Measurements from ENCODE around the gene CENPH.
"Not testable (repeated sequence)": the region's sequence is repeated elsewhere in the genome, so short reads cannot be mapped to it uniquely, and the experiment has no call there.

CENPH gene, protein sequence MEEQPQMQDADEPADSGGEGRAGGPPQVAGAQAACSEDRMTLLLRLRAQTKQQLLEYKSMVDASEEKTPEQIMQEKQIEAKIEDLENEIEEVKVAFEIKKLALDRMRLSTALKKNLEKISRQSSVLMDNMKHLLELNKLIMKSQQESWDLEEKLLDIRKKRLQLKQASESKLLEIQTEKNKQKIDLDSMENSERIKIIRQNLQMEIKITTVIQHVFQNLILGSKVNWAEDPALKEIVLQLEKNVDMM
- 5.0 to 8.6 reads per million in 2 donors for total RNA-seq

DNA sequence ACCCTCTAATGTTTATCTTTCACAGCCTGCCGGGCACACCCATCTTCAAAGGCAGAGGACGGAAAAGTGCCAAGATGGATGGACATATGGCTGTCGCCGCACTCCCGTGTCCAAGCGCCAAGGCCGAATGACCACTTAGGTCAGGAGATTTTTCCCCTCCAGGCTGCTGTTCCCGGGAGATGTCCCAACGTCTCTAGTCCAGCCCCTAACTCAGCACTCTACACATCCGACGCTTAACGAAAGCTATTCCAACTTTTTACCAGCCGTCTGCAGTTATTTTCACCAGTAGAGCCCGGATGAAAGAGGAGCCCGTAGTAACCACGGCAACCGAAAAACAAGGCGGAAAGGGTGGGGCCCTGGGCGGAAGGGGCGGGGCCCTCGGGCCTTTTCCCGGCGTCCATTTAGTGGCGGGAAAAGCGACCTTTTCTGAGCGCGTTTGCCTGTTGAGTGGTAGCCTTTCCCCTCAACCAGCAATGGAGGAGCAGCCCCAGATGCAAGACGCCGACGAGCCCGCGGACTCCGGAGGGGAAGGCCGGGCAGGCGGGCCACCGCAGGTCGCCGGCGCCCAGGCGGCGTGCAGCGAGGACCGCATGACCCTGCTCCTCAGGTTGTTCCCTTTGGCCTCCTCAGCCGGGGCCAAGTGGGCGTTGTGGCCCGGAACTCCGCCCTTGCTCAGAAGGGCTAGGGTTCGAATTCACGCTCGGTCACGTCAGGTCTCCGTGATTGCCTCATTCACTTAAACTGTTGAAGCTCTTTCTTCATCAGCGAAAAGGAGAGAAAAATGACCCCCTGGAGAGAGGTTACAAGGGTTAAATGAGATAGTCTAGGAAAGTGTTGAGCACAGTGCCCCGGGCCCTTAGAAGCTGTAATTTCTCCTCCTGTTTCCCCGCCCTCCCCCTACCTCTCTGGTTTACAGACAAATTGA, at the start of gene CENPH:
Gene CENPH (plus strand): TSS at position 422 of the 925 bp plus-strand sequence. CDS start 52 bp downstream, at position 474.
- peak; percentile 72 to 92 (median 86) for DNase-seq

DNA sequence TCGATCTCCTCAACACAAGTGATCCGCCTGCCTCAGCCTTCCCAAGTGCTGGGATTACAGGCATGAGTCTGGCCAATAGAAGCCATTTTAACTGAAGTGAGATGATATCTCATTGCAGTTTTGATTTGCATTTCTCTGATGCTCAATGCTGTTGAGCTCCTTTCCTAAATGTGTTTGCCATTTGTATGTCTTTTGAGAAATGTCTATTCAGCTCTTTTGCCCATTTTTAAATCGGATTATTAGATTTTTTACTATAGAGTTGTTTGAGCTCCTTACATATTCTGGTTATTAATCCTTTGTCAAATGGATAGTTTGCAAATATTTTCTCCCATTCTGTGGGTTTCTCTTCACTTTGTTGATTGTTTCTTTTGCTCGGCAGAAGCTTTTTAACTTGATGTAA, 49.1 kb upstream of the CENPH start:
- not testable (repeated sequence) for DNase-seq

DNA sequence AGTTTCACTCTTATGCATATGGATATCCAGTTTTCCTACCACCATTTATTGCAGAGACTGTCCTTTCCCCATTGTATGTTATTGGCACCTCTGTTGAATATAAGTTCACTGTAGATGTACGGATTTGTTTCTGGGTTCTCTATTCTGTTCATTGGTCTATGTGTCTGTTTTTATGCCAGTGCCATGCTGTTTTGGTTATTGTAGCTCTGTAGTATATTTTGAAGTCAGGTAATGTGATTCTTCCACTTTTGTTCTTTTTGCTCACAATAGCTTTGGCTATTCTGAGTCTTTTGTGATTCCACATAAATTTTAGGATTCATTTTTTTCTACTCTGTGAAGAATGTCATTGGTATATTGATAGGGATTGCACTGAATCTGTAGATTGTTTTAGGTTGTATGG, 48.6 kb upstream of the CENPH start:
- no peak for DNase-seq

DNA sequence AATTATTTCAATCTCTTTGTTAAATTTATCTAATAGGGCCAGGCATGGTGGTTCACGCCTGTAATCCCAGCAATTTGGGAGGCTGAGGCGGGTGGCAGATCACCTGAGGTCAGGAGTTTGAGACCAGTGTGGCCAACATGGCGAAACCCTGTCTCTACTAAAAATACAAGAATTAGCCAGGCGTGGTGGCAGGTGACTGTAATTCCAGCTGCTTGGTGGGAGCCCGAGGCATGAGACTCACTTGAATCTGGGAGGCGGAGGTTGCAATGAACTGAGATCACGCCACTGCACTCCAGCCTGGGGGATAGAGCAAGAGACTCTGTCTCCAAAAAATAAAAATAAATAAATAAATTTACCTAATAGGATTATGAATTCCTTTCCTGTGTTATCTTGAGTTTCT, 40.8 kb upstream of the CENPH start:
- DNase-seq = not testable (repeated sequence)

DNA sequence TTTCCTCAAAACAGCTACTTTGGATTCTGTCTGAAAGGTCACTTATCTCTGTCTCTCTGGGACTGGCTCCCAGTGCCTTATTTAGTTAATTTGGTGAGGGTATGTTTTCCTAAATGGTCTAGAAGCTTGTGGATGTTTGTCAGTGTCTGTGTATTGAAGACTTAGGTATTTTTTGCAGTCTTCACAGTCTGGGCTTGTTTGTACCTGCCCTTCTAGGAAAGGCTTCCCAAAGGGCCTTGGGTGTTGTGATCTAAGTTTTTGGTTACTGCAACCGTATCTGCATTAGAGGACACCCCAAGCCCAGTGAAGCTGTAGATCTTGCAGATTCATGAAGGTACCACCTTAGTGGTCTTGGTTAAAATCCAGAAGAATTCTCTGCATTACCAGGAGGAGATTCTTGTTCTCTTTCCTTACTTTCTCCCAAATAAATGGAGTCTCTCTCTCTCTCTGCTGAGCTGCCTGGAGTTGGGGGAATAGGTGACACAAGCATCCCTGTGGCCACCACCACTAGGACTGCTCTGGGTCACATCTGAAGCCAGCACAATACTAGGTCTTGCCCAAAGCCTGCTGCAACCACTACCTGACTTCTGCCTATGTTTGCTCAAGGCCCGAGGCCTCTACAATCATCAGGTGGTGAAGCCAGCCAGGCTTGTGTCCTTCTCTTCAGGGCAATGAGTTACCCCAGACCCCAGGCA, 40.3 kb upstream of the CENPH start:
- no peak for DNase-seq

DNA sequence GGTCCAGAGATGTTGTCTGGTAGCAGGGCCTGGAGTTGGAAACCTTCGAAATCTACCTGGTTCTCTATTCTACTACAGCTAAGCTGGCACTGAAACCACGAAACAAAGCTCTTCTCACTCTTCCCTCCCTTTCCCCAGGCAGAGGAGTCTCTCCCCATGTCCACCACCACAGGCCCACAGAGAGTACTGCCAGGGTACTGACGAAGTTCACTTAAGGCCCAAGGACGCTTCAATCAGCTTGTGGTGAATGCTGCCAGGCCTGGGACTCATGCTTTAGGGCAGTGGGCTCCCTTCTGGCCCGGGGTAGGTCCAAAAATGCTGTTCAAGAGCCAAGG, 39.7 kb upstream of the CENPH start:
- no peak for DNase-seq

DNA sequence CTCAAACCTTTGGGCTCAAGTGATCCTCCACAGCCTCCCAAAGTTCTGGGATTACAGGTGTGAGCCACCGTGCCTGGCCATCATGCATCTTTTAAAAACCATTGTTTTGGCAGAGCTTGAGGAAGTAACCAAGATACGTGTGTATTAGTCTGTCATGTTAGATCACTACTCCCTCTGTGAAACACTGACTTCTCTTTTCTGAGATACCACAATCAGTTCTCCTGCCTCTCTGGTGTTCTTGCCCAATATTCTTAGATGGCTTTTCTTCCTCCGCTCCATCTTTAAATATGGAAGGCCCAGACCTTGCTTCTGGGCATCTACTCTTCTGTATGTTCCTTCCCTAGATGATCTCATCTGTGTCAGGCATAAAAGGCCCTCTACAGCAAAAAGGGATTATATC, 36.7 kb upstream of the CENPH start:
- no peak for DNase-seq

DNA sequence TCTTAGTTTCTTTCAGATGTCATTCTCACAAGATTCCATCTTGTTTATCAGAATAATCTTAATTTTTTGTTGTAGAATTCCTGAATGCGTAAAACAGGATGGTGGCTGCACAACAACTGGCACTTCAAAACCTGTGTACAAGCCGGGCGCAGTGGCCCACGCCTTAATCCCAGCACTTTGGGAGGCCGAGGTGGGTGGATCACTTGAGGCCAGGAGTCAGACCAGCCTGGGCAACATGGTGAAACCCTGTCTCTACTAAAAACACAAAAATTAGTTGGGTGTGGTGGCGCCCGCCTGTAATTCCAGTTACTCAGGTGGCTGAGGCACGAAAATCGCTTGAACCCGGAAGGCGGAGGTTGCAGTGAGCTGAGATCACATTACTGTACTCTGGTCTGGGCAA, 32.9 kb upstream of the CENPH start:
- no peak for DNase-seq

DNA sequence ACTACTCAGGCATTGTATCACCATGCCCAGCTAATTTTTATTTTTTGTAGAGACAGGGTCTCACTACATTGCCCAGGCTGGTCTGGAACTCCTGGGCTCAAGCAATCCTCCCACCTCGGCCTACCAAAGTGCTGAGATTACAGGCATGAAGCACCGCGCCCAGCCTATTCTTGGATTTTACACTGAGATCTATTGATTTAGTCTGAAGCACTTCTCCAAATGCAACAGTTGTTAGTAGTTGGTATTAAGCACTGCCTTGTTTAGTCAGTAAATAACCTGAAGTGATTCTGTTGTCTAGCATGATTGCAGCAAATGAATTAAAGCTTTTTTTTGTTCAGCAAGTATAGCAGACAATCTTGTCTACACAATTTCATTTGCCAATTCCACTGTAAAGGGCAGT, 31.3 kb upstream of the CENPH start:
- DNase-seq = no peak

DNA sequence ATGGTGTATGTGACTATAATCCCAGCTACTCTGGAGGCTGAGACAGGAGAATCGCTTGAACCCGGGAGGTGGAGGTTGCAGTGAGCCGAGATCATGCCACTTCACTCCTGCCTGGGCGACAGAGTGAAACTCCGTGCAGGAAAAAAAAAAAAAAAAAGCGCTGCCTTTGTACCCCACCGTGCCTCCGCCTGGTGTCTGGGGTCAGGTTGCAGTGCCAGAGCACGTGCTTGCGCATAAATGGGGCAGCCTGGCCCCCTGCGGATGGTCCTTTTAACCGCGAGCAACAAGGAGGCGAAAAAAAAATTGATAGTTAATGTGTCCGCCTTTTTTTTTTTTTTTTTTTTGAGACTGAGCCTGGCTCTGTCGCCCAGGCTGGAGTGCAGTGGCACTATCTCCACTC, 28.7 kb upstream of the CENPH start:
- DNase-seq = no peak

DNA sequence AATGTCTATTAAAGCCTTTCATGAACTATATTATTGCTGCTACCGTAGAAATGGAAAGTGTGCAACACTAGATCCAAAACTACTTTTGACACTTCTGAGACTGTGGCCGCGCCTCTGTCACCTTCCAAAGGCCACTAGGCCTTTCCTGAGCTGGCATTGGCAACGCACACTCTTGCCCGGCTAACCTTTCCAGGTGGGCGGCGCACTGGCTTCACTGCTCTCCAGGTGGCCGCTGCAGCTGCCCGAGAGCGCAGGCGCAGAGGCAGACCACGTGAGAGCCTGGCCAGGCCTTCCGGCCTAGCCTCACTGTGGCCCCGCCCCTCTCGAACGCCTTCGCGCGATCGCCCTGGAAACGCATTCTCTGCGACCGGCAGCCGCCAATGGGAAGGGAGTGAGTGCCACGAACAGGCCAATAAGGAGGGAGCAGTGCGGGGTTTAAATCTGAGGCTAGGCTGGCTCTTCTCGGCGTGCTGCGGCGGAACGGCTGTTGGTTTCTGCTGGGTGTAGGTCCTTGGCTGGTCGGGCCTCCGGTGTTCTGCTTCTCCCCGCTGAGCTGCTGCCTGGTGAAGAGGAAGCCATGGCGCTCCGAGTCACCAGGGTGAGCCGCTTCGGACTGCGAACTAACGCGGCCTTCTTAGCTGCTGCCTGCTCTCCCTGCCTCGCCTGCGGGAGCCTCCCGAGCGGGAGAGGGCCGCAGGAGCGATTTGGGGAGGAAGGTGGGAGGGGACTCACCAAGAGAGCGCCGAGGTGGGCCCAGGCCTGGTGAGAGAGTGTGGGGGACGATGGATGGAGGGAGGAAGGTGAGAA, 22.5 kb upstream of the CENPH start, which contains the start of gene CCNB1:
Gene CCNB1 (plus strand): TSS at position 465 of the 807 bp plus-strand sequence. CDS start 113 bp downstream, at position 578.
- peak; percentile 94 to 99 (median 96) for DNase-seq

DNA sequence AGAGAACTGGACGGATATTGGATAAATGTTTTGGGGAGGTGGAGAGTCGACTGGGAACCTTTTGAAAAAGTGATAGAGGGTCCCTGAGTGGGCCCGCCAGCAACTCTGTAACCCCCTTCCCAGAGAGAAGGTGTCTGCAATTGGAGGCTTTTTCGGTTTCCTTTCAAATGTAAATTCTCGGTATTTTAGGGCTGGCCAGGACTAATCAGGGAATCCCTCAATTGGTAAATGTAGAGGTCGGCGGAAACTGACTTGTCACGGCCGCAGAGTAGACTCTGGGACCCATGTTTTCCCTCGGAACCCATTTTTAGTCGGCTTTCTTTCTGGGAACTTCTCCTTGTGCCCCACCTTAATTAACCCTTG, 21.9 kb upstream of the CENPH start:
- DNase-seq = no peak

DNA sequence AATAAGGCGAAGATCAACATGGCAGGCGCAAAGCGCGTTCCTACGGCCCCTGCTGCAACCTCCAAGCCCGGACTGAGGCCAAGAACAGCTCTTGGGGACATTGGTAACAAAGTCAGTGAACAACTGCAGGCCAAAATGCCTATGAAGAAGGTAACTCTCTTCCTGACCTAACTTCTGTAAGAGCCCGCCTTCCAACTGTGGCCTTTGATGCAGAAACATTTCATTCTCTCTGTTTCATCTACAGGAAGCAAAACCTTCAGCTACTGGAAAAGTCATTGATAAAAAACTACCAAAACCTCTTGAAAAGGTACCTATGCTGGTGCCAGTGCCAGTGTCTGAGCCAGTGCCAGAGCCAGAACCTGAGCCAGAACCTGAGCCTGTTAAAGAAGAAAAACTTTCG, 21.5 kb upstream of the CENPH start:
- peak in 1 of 5 experiments; percentile 3 for DNase-seq

DNA sequence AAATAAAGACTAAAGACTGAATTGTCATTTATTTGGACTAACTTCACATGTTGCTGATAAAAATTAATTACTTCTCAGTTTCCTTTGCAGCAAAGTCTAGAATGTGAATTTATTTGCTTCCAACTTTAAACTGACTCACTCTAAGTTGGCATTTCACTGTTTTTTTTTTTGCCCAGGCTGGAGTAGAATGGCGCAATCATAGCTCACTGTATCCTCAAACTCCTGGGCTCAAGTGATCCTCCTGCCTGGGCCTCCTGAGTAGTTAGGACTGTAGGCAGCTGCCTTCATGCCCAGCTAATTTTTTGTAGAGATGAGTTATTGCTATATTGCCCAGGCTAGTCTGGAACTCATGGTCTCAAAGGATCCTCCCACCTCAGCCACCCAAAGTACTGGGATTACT, 18.9 kb upstream of the CENPH start:
- no peak for DNase-seq

DNA sequence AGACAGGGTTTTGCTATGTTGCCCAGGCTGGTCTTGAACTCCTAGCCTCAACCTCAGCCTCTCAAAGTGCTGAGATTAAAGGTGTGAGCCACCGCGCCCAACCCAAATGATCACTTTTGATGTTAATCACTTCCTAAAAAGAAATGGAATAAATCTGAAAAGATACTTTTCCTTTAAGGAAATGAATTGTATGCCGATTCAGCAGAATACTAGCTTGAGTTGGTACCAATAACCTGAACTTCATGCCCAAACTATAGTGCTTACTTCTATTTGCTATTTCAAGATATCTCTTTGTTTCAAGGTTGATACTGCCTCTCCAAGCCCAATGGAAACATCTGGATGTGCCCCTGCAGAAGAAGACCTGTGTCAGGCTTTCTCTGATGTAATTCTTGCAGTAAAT, 18.4 kb upstream of the CENPH start:
- no peak for DNase-seq

DNA sequence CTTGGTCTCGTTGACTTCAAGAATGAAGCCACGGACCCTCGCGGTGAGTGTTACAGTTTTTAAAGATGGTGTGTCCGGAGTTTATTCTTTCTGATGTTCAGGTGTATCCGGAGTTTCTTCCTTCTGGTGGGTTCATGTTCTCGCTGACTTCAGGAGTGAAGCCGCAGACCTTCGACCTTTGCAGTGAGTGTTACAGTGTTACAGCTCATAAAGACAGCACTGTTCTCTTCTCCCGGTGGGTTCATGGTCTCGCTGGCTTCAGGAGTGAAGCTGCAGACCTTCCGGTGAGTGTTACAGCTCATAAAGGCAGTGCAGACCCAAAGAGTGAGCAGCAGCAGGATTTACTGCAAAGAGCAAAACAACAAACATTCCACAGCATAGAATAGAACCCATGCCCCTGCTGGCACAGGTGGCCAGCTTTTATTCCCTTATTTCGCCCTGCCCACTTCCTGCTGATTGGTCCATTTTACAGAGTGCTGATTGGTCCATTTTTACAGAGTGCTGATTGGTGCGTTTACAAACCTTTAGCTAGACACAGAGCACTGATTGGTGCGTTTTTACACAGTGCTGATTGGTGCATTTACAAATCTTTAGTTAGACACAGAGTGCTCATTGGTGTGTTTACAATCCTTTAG, 7.6 kb upstream of the CENPH start:
- DNase-seq = not testable (repeated sequence)

DNA sequence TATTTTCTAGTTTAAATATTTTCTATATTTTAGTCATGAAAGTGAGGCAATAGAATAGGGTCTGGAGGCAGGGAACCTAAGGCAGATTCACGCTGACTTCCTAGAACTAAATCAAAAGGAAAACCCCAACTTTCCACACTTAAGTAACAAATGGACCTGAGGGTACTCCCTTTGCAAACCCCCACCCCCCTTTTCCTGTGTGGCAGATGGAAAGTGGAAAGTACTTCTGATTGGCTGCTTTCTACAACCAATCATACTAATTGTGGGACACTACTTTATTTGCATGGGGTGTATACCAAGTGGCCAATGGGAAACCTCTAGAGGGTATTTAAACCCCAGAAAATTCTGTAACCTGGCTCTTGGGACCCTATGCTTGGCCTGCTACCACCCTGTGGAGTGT, 4.8 kb upstream of the CENPH start:
- no peak for DNase-seq

DNA sequence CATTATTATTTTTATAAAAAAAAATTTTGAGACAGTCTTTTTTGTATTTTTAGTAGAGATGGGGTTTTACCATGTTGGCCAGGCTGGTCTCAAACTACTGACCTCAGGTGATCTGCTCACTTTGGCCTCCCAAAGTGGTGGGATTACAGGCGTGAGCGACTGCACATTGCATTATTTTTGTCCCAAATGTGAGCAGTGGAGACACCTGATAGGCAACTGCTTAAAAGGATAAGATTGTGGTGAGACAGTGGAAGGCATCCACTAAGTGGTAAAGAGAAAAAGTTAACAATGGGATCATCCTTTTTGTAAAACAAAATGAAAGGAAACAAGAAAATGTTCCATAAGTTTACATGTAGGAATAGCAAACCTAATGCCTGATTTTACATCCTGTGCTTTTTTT, 2.0 kb upstream of the CENPH start:
- no peak for DNase-seq

DNA sequence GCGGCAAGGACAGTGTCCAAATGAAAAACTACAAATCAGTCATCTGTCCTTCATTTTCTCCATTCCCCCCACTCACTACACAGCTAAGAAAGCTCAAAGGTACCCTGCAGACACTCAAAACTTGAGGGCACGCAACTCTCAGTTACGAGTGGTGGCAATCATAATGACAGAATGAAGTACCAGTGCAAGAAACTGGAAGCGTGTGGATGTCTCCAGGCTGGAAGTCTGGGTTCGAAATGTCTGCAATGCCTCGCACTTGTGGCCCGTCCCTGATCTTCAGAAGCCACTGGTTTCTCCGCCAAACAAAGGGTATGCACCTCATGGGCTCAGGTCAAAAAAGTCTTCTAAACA, 597 bp upstream of the CENPH start:
- no peak for DNase-seq

DNA sequence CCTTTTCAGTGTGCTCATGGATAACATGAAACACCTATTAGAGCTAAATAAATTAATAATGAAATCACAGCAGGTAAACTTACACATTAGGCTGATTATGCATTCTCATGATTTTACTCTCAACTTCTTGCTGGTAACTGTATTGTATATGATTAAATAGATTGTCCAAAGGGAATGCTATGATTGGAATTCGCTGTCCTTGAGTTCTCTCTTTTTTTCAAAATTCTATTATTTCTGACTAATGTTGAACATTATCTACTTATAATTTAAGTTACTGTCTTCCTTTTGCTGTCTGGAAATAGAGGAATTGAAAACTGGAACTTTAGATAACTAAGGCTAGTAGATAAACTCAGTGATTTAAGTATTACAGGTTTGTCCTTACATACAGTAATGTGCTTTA, 13.1 kb downstream of the CENPH start:
- no peak for DNase-seq

DNA sequence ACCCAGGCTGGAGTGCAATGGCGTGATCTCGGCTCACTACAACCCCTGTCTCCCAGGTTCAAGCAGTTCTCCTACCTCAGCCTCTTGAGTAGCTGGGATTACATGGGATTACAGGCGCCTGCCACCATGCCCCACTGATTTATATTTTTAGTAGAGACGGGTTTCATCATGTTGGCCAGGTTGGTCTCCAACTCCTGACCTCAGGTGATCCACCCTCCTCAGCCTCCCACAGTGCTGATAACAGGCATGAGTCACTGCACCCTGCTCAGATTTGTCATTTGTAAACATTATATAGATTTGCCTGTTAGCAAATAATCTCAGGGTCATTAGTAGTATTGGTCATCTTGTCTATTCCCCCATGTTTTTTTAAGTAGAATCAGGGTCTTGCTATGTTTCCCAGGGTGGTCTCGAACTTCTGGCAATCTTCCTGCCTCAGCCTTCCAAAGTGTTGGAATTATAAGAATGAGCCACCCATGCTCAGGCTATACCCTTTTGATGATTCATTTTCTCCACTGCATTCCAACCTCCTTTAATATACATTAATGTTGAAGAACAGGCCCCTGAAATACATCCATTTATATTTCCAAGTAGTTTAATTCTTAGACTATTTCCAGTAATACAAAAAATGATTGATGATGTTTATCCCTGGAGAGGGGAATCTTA, 17.3 kb downstream of the CENPH start:
- DNase-seq = no peak

DNA sequence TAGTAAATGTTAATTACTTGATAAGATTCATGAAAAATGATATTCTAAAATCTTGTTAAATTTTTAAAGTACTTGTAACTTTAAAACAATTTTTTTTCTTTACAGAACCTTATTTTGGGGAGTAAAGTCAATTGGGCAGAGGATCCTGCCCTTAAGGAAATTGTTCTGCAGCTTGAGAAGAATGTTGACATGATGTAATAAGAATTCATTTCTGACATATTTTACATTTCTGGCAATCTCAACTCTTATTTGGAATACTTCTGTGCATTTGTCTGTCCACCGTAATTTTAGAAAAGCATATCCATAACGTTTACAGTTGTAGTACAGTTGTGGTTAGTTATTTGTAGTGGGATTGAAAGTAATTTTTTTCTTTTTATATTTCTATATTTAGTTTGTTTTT, 20.2 kb downstream of the CENPH start:
- DNase-seq = no peak
